HUES48 (cell line): Measurements from ENCODE around the gene PRXL2B.

Experiments
- H3K27ac ChIP-seq: one replicate; pipeline ENCODE4 v1.7.0; 2013; ENCODE audit warnings: low read depth, low read length, inconsistent platforms
- H3K27me3 ChIP-seq: 2 replicates; pipeline ENCODE4 v1.6.1; 2013; ENCODE audit warnings: mild to moderate bottlenecking, low read length; ENCODE audit not compliant: control insufficient read depth, insufficient read depth
- H3K36me3 ChIP-seq: 2 replicates; pipeline ENCODE4 v1.6.1; 2013; ENCODE audit warnings: low read length; ENCODE audit not compliant: control insufficient read depth, insufficient read depth
- H3K4me1 ChIP-seq: 2 replicates; pipeline ENCODE4 v1.6.1; 2013; ENCODE audit warnings: mild to moderate bottlenecking, low read length; ENCODE audit not compliant: control insufficient read depth, insufficient read depth
- H3K4me3 ChIP-seq: 2 replicates; pipeline ENCODE4 v1.5.1; 2013; ENCODE audit warnings: mild to moderate bottlenecking, low read depth, low read length
- H3K9ac ChIP-seq: 2 replicates; pipeline ENCODE4 v1.6.1; 2013; ENCODE audit warnings: mild to moderate bottlenecking, low read depth, low read length, moderate library complexity
- H3K9me3 ChIP-seq: 2 replicates; pipeline ENCODE4 v1.6.1; 2013; ENCODE audit warnings: low read length; ENCODE audit not compliant: control insufficient read depth, insufficient read depth

The PRXL2B gene

GRCh38 chr1:2629627-2630497, 43.3 kb downstream of the PRXL2B start:
- H3K4me1 ChIP-seq: peaks cover 23% of the 10 kb centered on the region
- H3K9ac ChIP-seq: no peak overlapping the region
- no peak overlapping the region for H3K27ac ChIP-seq
- peaks cover 54% of the 10 kb centered on the region for H3K27me3 ChIP-seq
- no peaks in the 10 kb centered on the region for H3K9me3 ChIP-seq
- H3K36me3 ChIP-seq: no peaks in the 10 kb centered on the region
- H3K4me3 ChIP-seq: peak overlapping the region; percentile 52; the same call in 1 of the 2 replicates

- Histone ChIP-seq H3K9me3 (no peaks in the 10 kb centered on the region), H3K27ac (no peak overlapping the region), H3K4me3 (no peak overlapping the region), H3K27me3 (peaks cover 54% of the 10 kb centered on the region), H3K4me1 (peaks cover 23% of the 10 kb centered on the region), H3K36me3 (no peaks in the 10 kb centered on the region), H3K9ac (no peak overlapping the region)
Measured at GRCh38 chr1:2630498-2631135, 44.0 kb downstream of the PRXL2B start.

- no peak overlapping the region for H3K9ac ChIP-seq
- H3K27me3 ChIP-seq: peaks cover 47% of the 10 kb centered on the region
- no peaks in the 10 kb centered on the region for H3K9me3 ChIP-seq
- H3K4me3 ChIP-seq: no peak overlapping the region
- peaks cover 23% of the 10 kb centered on the region for H3K4me1 ChIP-seq
- H3K36me3 ChIP-seq: no peaks in the 10 kb centered on the region
- H3K27ac ChIP-seq: no peak overlapping the region
Measured at GRCh38 chr1:2631136-2632050, 44.8 kb downstream of the PRXL2B start.

GRCh38 chr1:2632051-2632430, 45.5 kb downstream of the PRXL2B start:
- H3K27ac ChIP-seq: no peak overlapping the region
- no peaks in the 10 kb centered on the region for H3K36me3 ChIP-seq
- H3K9me3 ChIP-seq: peaks cover 6% of the 10 kb centered on the region; the same call in 1 of the 2 replicates
- no peak overlapping the region for H3K9ac ChIP-seq
- peaks cover 23% of the 10 kb centered on the region for H3K4me1 ChIP-seq
- peaks cover 40% of the 10 kb centered on the region for H3K27me3 ChIP-seq
- no peak overlapping the region for H3K4me3 ChIP-seq

- Histone ChIP-seq H3K27me3 (peaks cover 39% of the 10 kb centered on the region), H3K4me1 (peaks cover 23% of the 10 kb centered on the region), H3K9ac (no peak within 1 kb of the TSS), H3K36me3 (no peaks in the 10 kb centered on the region), H3K9me3 (peaks cover 6% of the 10 kb centered on the region; the same call in 1 of the 2 replicates), H3K27ac (no peak within 1 kb of the TSS), H3K4me3 (no peak within 1 kb of the TSS)
Measured at GRCh38 chr1:2632561-2633361, 46.2 kb downstream of the PRXL2B start, which contains the start of gene MMEL1. Gene MMEL1, minus strand, starts transcription at chr1:2633016. Its CDS starts 3,532 bp downstream, at chr1:2629484.

- peaks cover 6% of the 10 kb centered on the region; the same call in 1 of the 2 replicates for H3K9me3 ChIP-seq
- peaks cover 23% of the 10 kb centered on the region for H3K4me1 ChIP-seq
- no peaks in the 10 kb centered on the region for H3K36me3 ChIP-seq
- H3K27me3 ChIP-seq: peaks cover 39% of the 10 kb centered on the region
- no peak overlapping the region for H3K4me3 ChIP-seq
- H3K27ac ChIP-seq: no peak overlapping the region
- no peak overlapping the region for H3K9ac ChIP-seq
Measured at GRCh38 chr1:2633366-2633935, 46.9 kb downstream of the PRXL2B start.

DNA sequence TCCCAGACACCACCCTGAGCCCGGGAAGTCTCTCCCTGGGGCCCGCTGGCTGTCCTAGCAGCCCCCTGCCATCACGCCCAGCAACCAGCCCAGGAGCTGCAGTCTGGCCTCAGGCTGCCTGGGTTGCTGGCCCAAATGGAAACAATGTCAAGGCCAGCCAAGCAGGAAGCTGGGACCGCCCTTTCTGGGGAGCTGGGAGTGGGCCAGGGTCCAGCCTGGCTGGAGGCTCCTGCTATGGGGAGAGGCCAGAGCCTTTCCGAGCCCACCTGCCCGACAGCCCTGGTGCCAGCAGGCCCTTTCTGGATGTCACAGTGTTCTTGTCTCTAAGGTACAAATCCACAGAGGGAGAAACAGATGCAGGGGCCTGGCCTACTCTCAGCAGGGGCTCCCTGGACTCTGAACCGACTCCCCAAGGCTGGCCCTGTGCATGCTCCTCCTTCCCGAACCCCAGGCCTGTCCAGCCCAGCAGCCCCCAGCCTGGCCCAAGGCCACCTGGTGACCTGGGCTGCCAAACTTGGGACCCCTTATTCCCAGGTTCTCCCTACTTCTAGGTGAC, 47.4 kb downstream of the PRXL2B start:
- peaks cover 6% of the 10 kb centered on the region; the same call in 1 of the 2 replicates for H3K9me3 ChIP-seq
- peaks cover 23% of the 10 kb centered on the region for H3K4me1 ChIP-seq
- H3K4me3 ChIP-seq: no peak overlapping the region
- no peak overlapping the region for H3K9ac ChIP-seq
- no peaks in the 10 kb centered on the region for H3K36me3 ChIP-seq
- no peak overlapping the region for H3K27ac ChIP-seq
- H3K27me3 ChIP-seq: peaks cover 39% of the 10 kb centered on the region

DNA sequence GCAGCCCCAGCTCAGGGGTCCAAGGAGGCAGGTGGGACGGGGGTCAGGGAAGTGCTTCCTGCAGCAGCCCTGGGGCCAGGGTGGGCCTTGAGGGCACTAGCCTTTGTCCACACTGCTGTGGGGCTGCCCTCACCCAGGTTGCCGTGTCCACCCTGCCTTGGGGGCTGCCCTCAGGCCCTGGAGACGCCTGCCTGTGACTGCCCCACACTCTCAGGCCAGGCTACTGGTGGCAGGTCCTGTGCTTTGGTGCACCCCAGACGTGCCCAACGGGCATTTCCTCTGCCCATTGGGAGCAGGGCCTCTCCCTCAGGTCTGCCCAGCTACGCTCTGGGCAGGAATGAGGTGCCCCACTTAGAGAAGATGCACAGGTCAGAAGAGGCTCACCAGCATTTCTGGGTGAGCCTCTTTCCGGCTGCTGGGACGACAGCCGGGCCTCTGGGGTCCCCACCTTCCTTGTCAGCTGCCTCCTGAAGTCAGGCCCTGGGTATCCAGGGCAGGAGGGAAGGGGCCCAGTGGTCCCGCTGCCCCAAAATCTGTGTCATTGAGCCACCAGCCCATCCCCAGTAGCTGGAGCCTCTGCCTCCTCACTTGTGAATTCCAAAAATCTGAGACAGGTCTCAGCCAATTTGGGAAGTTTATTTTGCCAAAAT, 48.9 kb downstream of the PRXL2B start:
- Histone ChIP-seq H3K27me3 (peaks cover 27% of the 10 kb centered on the region), H3K4me1 (peaks cover 23% of the 10 kb centered on the region), H3K36me3 (no peaks in the 10 kb centered on the region), H3K4me3 (no peak overlapping the region), H3K27ac (no peak overlapping the region), H3K9me3 (peaks cover 6% of the 10 kb centered on the region; the same call in 1 of the 2 replicates), H3K9ac (no peak overlapping the region)

GRCh38 chr1:2636733-2637132, 50.2 kb downstream of the PRXL2B start:
- Histone ChIP-seq H3K9ac (no peak overlapping the region), H3K4me1 (peaks cover 16% of the 10 kb centered on the region), H3K9me3 (peaks cover 6% of the 10 kb centered on the region; the same call in 1 of the 2 replicates), H3K36me3 (no peaks in the 10 kb centered on the region), H3K4me3 (no peak overlapping the region), H3K27me3 (peaks cover 21% of the 10 kb centered on the region), H3K27ac (no peak overlapping the region)
